PFSK-1 (cell line): ENCODE data around the gene SLC11A1.

Experiments
- FOXP2 ChIP-seq: optimal IDR thresholded peaks from 2 replicates; pipeline ENCODE3; 2011; ENCODE audit warnings: borderline replicate concordance, control low read depth, inconsistent platforms; ENCODE audit not compliant: insufficient read depth; ENCODE audit errors: extremely low read length, extremely low read depth
- POLR2AphosphoS5 ChIP-seq: IDR thresholded peaks from 2 replicates; pipeline ENCODE4 v1.6.1; 2012; ENCODE audit warnings: low read depth, mild to moderate bottlenecking, control low read depth, low read length, moderate library complexity
- SIN3A ChIP-seq: IDR thresholded peaks from 2 replicates; pipeline ENCODE4 v1.6.1; 2012; ENCODE audit warnings: mild to moderate bottlenecking, low read length, moderate library complexity, borderline replicate concordance; ENCODE audit not compliant: insufficient read depth
- TAF1 ChIP-seq: IDR thresholded peaks from 2 replicates; pipeline ENCODE4 v1.6.1; 2012; ENCODE audit warnings: low read length, control low read depth, borderline replicate concordance; ENCODE audit not compliant: insufficient read depth
- TF ChIP-seq, protein P1 (sequence below), 2 experiments: IDR thresholded peaks; 2 replicates each; pipeline versions ENCODE4 v1.6.1 to v1.8.0; 2011 to 2012; ENCODE audit warnings: low read depth in 2 of 2, low read length in 2 of 2, control low read depth in 1 of 2, inconsistent platforms in 1 of 2, mild to moderate bottlenecking in 1 of 2, moderate library complexity in 1 of 2; ENCODE audit not compliant: insufficient read depth in 1 of 2

SLC11A1 gene

DNA sequence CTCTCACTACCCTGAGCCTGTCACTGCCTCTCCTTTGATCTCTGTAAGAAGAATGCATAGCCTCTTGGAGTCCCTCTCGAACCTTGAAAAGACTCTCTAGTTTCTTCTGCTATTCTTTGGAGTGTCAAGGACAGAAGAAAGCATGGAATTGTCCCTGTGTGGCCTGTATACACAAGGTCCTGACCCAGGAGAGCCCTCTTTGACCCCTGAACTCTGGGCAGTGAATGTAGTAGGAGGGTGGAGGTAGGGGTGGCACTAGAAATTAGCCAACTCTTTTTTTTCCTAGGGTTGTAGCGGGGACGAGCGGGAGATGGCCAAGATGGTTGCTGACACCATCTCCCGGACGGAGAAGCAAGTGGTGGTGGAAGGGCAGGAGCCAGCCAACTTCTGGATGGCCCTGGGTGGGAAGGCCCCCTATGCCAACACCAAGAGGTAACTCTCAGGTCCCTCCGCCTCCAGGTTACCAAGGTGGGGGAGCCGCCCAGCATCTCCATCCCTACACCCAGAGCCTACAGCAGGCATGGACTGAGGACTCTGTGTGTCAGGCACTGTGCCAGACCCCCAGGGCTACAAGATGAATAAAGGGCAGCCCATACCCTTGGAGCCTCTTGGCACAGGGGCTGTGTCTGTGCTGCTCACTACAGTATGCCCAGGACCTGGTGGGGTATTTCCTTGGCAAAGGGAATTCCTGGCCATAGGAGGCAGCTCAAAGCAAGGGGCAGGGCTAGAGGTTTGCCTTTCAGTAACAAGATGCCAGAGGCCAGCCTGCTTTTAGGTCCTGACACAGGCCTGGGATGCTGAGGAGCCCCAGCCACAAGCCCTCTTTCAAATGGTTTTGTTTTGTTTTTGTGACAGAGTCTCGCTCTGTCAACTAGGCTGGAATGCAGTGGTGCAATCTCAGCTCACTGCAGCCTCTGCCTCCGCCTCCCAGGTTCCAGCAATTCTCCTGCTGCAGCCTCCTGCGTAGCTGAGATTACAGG lies 53.2 kb downstream of the SLC11A1 start:
- TF ChIP-seq SIN3A (no peak), FOXP2 (no peak), TAF1 (no peak), POLR2AphosphoS5 (no peak)
- TF ChIP-seq, protein P1, sequence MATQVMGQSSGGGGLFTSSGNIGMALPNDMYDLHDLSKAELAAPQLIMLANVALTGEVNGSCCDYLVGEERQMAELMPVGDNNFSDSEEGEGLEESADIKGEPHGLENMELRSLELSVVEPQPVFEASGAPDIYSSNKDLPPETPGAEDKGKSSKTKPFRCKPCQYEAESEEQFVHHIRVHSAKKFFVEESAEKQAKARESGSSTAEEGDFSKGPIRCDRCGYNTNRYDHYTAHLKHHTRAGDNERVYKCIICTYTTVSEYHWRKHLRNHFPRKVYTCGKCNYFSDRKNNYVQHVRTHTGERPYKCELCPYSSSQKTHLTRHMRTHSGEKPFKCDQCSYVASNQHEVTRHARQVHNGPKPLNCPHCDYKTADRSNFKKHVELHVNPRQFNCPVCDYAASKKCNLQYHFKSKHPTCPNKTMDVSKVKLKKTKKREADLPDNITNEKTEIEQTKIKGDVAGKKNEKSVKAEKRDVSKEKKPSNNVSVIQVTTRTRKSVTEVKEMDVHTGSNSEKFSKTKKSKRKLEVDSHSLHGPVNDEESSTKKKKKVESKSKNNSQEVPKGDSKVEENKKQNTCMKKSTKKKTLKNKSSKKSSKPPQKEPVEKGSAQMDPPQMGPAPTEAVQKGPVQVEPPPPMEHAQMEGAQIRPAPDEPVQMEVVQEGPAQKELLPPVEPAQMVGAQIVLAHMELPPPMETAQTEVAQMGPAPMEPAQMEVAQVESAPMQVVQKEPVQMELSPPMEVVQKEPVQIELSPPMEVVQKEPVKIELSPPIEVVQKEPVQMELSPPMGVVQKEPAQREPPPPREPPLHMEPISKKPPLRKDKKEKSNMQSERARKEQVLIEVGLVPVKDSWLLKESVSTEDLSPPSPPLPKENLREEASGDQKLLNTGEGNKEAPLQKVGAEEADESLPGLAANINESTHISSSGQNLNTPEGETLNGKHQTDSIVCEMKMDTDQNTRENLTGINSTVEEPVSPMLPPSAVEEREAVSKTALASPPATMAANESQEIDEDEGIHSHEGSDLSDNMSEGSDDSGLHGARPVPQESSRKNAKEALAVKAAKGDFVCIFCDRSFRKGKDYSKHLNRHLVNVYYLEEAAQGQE (IDR thresholded peaks at IDR 0.05; ENCODE audit: insufficient read depth in 1 of 2, low read depth in 2 of 2, low read length in 2 of 2), result no peak

- no peak for TF ChIP-seq SIN3A
- no peak for TF ChIP-seq POLR2AphosphoS5
These were observed 54.9 kb downstream of the SLC11A1 start for GRCh38 chr2:218436992-218437391.

DNA sequence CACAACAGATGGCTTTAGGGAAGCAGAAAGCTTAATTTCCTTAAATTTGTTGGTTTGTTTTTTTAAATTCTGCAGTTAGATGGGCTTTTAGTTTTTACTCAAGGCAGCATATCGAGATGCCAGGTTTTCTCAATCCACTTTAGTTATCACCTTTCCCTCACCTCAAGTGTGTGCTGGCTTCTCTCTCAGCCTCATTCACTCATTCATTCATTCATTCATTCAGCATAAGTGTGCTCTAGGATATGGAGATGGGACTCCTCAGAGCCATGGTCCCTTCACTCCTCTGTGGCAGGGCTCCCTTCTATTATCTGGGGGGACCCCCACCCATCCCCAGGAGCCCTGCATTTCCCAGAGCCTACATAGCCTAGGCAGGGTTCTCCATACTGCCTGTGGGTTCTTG lies 55.9 kb downstream of the SLC11A1 start:
- TF ChIP-seq, protein P1 (IDR thresholded peaks at IDR 0.05; ENCODE audit: insufficient read depth in 1 of 2, low read depth in 2 of 2, low read length in 2 of 2), result no peak
- TF ChIP-seq FOXP2, result no peak
- TF ChIP-seq POLR2AphosphoS5, result no peak
- no peak for TF ChIP-seq TAF1
- no peak for TF ChIP-seq SIN3A

DNA sequence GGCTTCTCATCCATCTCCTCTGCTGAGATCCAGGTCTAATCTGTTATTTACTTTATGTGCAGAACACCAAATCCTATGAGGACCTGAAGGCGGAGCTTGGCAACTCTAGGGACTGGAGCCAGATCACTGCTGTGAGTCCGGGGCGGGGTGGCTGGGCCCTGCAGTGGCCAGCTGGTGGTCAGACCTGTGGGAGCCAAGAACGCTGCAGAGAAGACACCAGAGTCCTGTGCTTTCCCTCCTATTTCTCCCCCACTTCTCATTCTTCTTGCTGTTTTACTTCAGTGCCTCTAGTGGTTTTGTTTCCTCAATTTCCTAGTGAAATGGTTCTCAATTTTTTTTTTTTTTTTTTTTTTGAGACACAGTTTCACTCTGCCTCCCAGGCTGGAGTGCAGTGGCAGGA lies 56.5 kb downstream of the SLC11A1 start:
- no peak for TF ChIP-seq POLR2AphosphoS5
- TF ChIP-seq FOXP2, result no peak
- TF ChIP-seq, protein P1 (IDR thresholded peaks at IDR 0.05; ENCODE audit: insufficient read depth in 1 of 2, low read depth in 2 of 2, low read length in 2 of 2), result no peak
- TF ChIP-seq SIN3A, result no peak
- TF ChIP-seq TAF1, result no peak

- no peak for TF ChIP-seq SIN3A
- TF ChIP-seq POLR2AphosphoS5, result no peak
- TF ChIP-seq FOXP2, result no peak
- TF ChIP-seq, protein P1 (IDR thresholded peaks at IDR 0.05; ENCODE audit: insufficient read depth in 1 of 2, low read depth in 2 of 2, low read length in 2 of 2), result no peak
- no peak for TF ChIP-seq TAF1
These were observed 62.8 kb downstream of the SLC11A1 start for GRCh38 chr2:218444692-218445357.
